Inflammatory macrophage treated with lipopolysaccharide for 1 hour (primary cell): ENCODE measurements around the gene XRCC2.
"Not testable (repeated sequence)": the region's sequence is repeated elsewhere in the genome, so short reads cannot be mapped to it uniquely, and the experiment has no call there.

Source experiments
- DNase-seq, 2 donors: peaks; one replicate each; pipeline ENCODE4 v3.0.0-alpha.2; 2020 to 2022

XRCC2 gene

DNA sequence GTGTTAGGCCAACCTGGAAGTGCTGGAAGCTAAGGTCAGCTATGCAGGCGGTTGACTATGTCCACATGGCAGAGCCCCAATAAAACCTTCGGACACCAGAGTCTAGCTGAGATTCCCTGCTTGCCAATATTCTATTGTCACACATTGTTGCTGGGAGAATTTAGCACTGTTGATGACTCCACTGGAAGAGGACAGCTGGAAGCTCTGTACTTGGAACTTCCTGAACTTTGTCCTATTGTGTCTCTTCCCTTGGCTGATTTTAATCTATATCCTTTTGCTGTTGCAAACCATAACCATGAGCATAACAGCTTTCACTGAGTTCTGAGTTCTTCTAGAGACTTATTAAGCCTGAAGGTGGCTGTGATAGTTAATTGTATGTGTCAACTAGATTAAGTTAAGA, 12.0 kb downstream of the XRCC2 start:
- no peak for DNase-seq

DNA sequence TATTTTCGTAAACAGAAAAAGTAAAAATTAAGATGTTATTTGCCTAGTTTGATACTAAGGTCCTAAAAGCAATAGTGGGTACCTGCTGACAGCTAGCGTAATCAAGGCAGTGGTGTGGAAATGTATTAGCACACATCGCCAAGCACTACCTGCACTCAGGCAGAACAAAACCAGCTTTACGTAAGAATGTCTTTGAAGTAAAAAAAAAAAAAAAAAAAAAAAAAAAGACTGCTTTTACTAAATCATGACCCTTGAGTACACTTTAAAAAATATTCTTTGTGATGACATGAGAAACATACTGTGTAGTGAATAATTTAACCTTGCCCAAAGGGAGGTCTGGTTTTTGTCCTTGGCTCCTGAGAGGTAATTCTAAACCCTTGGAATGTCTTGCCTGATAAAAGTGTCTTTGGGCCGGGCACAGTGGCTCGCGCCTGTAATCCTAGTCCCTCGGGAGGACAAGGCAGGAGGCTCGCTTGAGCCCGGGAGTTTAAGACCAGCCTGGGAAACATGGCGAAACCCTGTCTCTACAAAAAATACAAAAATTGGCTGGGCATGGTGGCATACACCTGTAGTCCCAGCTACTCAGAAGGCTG, 12.7 kb downstream of the XRCC2 start:
- no peak for DNase-seq

DNA sequence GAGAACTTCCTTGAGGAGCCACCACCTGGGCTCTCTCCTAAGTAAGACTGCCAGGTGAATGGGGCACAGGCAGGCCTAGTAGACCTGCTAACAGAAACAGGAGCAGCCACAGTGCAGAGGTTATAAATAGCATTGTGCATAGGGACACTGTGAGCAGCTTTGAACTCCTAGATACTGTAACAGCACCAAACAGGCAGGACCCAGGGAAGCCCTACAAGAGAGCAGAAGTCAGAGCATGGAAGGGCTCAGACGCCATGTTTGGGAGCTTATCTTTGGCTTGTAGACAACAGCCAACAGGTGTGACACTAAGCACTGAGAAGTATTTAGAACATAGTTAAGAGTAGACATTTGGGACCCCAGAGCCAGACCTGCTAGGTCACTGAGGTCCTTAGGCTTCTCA, 14.5 kb downstream of the XRCC2 start:
- no peak for DNase-seq

DNA sequence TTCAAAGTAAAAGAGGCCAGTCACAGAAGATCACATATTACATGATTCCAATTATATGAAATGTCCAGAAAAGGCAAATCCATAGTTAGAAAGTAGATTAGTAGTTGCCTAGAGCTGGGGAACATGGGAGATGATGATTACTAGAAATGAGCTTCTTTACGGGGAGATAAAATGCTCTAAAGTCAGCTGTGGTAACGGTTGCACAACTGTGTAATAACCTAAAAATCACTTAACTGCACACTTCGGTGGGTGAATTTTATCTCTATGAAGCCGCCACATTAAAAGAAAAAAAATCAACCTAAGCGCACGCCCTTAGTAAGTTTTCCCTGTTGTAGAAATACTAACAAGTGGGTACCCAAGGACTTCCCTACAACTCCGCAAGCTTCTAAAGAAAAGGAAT, 15.9 kb downstream of the XRCC2 start:
- DNase-seq: no peak

DNA sequence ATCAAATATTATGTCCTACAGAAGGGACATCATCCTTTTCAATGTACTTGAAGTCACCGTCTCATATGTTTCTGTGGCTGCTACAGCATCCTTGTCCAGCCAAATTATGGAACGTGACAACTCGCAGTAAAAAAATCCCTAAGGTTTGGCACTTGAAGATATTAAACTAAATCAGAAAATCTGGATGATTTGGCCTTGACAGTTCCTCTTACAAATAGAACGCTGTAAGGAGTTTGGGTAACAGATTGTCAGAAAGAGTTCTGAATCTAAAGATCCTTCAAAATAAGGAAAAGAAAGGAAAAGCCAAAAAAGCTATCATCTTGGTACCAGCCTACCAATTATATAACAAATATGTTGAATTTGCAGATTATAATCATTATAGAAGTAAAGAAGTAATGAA, 21.0 kb downstream of the XRCC2 start:
- no peak for DNase-seq

DNA sequence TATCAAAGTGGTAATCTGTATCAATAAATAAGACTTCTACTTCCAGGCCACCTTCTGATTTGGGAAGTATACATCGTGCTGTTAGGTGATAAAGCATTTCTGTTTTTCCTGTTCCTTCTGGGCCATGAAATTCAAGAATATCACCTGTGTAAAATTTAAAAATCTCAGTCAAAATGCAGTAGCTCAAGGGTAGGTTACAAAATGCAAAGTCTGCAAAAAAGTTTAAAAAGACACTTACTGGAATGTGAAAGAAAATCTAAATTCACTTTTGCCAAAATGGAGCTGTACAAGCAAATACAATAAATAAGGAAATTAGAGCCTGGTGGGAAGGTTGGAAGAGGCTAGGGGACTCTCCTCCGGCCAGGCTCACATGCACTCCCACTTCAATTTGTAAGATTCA, 26.7 kb downstream of the XRCC2 start:
- no peak for DNase-seq

DNA sequence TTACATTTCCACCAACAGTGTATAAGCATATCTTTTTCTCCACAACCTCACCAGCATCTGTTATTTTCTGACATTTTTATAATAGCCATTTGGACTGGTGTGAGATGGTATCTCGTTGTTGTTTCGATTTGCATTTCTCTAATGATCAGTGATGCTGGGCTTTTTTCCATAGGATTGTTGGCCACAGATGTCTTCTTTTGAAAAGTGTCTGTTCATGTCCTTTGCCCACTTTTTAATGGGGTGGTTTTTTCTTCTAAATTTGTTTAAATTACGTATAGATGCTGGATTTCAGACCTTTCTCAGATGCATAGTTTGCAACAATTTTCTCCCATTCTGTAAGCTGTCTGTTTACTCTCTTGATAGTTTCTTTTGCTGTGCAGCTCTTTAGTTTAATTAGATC, 28.9 kb downstream of the XRCC2 start:
- no peak for DNase-seq

DNA sequence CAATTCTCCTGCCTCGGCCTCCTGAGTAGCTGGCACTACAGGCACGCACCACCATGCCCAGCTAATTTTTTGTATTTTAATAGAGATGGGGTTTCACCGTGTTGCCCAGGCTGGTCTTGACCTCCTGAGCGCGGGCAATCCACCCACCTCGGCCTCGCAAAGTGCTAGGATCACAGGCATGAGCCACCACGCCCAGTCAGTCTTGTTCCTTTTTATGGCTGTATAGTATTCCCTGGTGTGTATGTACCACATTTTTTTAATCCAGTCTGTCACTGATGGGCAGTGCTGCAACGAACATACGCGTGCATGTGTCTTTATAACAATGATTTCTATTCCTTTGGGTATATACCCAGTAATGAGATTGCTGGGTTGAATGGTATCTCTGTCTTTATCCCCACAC, 29.4 kb downstream of the XRCC2 start:
- not testable (repeated sequence) for DNase-seq

DNA sequence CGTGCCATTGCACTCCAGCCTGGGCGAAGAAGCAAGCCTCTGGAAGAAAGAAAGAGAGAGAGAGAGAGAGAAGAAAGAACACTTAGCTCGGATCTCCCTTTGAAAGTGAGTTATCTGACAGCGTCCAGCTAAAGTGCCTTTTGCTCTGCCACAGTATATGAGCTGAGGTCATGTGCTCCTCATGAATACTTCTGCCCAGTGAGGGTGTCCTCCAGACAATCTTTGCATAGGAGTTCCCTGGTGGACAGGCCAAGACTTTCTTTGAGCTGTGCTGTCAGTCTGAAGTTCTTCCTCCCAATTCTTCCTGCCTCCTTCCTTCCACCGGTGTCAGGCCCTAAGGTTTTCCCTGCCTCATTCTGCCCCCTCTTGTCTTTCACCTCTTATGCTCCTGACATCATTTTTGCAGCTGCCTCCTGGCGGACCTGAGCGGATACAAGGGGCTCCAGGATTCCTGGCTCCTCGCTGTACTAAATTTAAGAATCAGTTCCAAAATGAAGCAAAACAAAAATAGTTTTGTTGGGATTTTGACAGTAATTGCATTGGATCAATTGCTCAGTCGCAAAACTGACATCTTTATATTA, 31.9 kb downstream of the XRCC2 start:
- DNase-seq: no peak

DNA sequence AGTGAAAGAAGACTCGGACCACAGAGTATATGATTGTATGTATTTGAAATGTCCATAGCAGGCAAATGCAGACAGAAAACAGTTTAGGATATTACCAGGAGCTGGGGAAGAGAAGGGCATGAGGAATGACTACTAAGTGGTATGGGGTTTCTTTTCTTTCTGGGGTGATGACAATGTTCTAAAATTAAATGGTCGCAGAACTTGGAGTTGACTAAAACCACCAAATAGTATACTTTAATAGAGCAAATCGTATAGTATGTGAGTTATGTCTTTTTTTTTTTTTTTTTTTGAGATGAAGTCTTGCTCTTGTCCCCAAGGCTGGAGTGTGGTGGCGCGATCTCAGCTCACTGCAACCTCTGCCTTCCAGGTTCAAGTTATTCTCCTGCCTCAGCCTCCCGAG, 34.6 kb downstream of the XRCC2 start:
- no peak for DNase-seq

DNA sequence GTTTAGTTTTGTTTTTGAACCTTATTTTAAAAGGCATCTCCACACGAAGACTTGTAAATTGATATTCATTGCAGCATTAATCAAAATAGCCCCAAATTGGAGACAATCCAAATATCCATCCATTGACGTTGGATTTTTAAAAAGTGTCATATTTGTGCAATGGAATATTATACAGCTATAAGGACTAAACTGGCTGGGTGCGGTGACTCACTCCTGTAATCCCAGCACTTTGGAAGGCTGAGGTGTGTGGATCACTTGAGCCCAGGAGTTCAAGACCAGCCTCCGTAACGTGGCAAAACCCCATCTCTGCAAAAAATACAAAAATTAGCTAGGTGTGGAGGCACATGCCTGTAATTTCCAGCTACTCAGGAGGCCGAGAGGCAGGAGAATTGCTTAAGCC, 35.1 kb downstream of the XRCC2 start:
- no peak for DNase-seq

DNA sequence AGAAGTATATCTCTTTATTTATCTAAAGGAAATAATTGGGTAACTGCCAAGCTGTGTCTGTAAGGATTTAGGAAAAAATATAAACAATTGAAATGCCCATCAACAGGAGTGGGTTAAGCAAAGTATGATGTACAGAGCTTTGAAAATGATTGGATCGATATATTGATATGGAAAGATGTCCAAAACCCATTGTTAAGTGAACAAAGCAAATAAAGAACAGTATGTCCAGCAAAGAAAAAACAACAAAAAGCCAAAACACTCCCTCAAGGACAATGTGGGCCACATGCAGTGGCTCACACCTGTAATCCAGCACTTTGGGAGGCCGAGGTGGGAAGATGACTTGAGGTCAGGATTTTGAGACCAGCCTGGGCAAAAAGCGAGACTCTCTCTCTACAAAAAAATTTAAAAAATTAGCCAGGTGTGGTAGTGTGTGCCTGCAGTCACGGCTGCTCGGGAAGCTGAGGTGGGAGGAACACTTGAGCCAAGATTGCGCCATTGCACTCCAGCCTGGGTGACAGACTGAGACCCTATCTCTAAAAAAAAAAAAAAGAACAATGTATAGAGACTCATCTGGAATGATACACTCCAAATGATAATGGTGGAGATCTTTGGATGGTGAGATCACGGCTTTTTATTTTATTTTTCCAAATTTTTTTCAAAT, 37.9 kb downstream of the XRCC2 start:
- DNase-seq: no peak

DNA sequence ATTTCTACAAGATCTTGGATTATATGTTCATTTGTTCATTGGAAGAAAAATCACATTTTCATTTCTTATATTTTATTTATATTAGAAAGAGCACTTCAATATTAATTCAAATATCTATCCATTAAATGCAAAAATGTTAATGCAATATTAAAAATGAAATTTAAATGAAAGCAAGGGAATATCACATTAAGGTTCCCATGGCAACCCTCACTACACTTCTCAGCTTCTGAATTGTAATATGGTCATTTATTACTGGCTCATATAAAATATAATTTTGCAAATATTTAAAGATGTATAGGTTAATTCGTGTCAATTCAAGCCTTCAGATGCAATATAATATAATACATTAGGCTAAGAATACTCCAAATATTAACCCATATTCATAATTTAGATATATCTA, 38.8 kb downstream of the XRCC2 start:
- no peak for DNase-seq

DNA sequence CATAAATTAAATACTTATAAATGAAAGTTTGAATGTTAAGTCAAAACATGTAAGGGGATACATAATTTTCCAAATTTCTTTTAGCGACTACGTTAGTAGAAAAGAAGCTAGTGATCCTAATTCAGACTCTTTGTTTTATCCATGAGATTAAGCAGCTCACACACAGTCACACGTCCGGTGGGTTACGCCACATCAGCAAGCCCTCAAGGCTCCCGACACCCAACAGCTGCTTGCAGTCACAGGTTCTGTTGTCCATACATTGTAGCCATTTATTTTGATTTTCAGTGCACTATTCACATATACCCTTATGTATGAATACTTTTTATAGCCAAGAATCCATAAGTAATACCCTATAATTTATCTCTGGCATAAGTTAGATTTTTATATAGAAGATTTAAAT, 39.5 kb downstream of the XRCC2 start:
- no peak for DNase-seq

DNA sequence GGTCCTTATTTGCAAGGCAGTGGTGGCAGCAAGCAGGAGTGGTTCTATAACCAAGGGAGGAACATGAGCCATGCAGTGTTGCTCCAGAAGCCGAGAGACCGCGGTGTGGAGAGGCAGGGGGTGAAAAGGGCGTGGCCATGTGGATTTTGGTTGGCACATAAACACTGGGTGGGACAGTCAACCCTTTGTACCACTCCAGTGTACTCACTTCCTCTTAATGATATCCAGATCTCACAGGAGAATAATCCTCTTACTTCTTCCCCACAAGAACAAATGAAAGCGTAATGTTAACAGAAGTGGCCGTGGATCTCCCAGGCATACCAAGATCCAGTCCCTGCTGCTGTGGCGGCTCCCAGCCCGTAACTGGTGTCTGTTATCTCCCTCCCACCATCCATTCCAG, 42.4 kb downstream of the XRCC2 start:
- DNase-seq: no peak

DNA sequence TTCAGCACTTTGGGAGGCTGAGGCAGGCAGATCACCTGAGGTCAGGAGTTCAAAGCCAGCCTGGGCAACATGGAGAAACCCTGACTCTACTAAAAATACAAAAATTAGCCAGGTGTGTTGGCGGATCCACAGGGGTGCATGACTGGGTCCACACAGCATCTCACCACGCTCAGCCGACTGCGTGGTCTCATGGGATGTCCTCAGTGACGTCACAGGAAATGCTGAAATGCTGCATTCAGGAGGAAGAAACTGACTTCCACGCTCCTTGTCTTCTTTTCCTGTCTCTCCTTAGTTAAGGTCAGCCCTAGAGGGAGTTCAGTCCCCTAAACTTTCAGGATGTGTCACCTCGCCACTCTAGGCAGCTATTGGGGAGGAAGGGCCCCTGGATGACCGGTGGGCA, 42.9 kb downstream of the XRCC2 start:
- DNase-seq: no peak

DNA sequence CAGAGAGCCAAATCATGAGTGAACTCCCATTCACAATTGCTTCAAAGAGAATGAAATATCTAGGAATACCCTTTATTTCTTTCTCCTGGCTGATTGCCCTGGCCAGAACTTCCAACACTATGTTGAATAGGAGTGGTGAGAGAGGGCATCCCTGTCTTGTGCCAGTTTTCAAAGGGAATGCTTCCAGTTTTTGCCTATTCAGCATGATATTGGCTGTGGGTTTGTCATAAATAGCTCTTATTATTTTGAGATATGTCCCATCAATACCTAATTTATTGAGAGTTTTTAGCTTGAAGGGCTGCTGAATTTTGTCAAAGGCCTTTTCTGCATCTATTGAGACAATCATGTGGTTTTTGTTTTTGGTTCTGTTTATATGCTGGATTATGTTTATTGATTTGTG, 47.2 kb downstream of the XRCC2 start:
- not testable (repeated sequence) for DNase-seq

DNA sequence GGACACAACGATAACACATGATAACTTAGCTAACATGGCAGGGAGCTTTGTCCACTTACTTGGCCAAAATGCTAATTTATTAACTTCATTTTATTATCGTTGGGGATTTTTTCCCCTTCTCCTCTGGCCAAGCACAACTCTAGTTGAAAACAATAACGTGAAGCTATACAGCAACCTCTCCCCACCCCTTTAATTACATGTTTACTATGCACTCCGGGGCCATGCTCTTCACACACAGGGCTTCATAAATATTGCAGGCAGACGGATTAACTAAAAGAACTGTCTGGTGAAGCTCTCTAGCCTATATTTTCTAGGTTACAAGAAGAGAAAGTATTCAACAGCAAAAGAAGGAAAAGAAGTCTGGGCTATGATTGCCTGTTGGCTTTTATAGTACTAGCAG, 51.7 kb downstream of the XRCC2 start:
- no peak for DNase-seq

DNA sequence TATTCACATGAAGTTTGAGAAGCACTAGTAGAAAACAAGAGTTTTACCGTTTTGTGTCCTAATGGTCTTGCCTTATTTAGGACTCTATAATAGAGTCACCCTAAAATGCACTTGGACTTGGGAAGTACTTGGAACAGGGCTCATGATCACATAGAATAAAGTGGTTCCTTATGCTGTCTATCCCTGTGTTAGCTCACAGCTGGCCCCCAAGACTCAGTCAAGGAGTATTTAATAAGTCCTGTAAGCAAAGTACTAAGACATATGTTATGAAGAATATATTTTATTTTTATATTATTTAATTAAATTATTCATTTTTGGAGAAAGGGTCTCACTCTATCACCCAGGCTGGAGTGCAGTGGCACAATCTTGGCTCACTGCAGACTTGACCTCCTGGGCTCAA, 54.5 kb downstream of the XRCC2 start:
- DNase-seq: no peak

DNA sequence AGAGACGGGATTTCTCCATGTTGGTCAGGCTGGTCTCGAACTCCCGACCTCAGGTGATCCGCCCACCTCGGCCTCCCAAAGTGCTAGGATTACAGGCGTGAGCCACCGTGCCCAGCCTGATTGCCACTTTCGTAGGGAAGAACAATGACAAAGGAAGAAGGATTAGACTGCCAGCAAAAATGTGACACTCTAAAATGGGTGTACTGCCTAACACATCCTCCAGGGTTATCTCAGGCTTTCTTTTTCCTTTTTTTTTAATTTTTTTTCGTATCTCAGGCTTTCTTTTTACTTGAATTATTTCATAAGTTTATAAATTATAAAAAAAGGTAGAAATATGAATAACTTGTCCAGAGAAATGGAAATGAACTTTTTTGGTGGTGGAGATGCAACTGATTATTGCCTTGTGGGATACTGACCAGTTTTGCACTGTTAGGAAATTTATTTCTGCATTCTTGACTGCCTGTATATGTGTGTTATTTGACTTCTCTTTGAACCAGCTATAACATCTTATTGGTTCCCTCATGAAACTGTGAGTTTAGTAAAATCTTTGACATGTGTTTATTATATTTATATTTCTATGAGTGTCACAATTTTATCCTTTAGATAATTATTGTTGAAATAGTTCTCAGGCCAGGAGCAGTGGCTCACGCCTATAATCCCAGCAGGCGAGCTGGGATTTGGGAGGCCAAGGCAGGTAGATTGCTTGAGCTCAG, 56.8 kb downstream of the XRCC2 start:
- no peak for DNase-seq

DNA sequence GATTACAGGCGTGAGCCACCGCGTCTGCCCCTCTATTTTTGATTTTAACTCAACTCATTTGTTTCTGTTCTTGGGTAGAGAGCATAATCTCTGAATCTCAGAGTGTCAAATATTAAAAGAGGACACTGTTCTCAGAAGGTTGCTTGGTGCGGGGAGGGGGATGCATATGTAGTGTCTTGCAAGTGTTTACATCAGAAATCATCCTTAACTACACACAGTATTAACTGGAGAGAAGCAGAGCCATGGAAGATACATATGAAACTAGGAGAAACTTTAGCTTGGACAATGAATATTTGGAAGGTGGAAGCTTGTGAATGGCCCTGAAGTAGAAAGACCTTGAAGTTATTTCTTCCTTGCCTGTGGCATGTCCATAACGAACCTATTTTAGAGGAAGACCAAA, 57.5 kb downstream of the XRCC2 start:
- DNase-seq: no peak

DNA sequence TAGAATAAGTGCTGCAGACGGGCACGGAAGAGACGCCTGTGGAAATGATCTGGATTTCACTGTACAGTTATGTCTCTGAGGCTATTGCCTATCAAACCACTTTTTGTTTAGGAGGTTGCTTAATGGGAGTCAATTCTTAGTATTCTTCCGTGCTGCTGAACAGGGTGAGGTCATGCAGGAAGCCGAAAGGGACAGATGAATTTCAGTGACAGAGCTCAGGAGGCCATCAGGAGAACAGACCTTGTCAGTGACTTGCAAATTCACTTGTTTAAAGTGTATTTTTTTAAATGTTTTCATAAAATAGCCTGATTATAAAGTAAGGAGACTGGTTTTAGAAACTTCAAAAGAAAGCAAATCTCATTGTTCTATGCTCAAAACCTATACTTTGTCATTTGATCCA, 58.9 kb downstream of the XRCC2 start:
- peak; percentile 20 to 25 for DNase-seq

DNA sequence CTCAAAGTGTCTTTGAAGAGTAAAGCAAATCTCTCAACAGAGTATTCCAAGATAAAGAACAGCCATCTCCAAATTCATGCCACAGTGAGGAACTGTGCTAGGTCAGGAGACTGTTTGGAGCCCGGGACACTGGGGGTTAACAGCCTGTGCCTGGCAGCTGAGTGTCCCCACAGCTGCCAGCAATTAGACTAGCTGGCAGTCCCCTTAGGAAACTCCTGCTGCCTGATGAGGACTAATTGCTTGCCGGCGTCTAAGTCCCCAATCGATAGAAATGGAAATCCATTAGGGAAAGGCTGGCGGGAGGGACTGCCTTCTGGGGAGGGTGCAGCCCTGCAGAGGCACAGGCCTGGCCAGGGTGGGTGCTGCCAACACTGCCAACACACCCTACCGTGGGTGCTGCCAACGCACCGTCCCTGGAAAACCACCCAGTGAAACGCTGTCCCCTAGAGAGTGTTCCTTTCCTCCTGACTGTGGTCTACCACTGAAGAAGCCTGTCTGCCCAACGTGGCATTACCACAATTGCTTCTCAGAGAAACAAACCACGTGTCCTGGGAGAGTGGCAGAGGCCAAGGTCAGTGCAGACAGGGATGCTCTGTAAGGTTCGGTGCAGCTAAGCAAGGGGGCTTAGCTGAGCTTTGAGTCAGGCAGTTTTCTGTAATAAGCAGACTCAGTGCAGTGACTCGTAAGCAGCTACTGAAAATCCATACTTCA, 60.8 kb downstream of the XRCC2 start:
- DNase-seq: no peak

DNA sequence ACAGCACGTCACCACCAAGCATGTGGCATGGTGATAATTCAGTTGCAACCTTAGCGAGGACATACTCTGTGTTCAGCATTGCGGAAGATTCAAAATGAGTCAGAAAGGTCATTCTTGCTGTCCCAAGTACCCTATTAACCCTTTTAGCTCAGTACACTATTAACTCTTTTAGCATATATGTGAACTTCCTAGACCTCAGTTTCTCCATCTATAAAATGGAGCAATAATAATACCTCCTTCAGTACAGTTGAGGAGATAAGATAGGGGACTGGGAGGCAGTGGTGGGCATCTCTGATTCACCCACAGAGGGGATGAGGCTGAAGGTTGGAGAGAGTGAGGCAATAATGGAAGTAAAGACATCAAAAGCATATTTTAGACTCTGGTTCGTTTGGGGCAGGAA, 67.3 kb downstream of the XRCC2 start:
- DNase-seq: no peak
